SK-N-SH (cell line): ENCODE data around the gene CYS1. TPM values are rescaled to one million over a fixed set of nuclear protein-coding genes. Genes with fewer than 3 reads are reported as not detected.

Experiments
- CTCF ChIA-PET: fragments of 300-600, 350-600 bp; formaldehyde crosslinking; extraction: SDS; loops from one replicate; lab custom pipeline; 2021; lab: Yijun Ruan, JAX
- POLR2A ChIA-PET: fragments of 350-600 bp; sonication (Branson Sonifier 250); formaldehyde crosslinking; extraction: SDS; loops from one replicate; lab custom pipeline; 2020; ENCODE audit warnings: antibody characterized with exemption, inconsistent platforms; lab: Yijun Ruan, JAX
- DNase-seq: peaks from one replicate; pipeline ENCODE4 v3.0.0; 2012
- H2AFZ ChIP-seq: fragments of 200-600 bp; sonication (generic); 2 replicates; pipeline ENCODE4 v1.8.1; 2016; ENCODE audit warnings: antibody characterized with exemption, mild to moderate bottlenecking, low read depth
- H3F3A ChIP-seq: fragments of 200-600 bp; sonication (generic); replicated peaks from 2 replicates; pipeline ENCODE3; 2016; ENCODE audit warnings: antibody characterized with exemption, mild to moderate bottlenecking; ENCODE audit not compliant: insufficient read depth
- H3K27ac ChIP-seq, 2 experiments: fragments of 200-500 bp in 1 of 2; fragments of 200-600 bp in 1 of 2; sonication (Bioruptor generic) in 1 of 2; sonication (generic), shearing (Covaris generic) in 1 of 2; 2 replicates each; pipeline versions ENCODE4 v1.5.1 to v1.6.1; 2014 to 2016; ENCODE audit warnings: low read depth in 2 of 2, inconsistent platforms in 1 of 2, low read length in 1 of 2, mild to moderate bottlenecking in 1 of 2, mixed read lengths in 1 of 2
- H3K27me3 ChIP-seq: fragments of 200-600 bp; sonication (generic), shearing (Covaris generic); 2 replicates; pipeline ENCODE4 v1.6.1; 2016; ENCODE audit warnings: mixed run types; ENCODE audit not compliant: insufficient read depth
- H3K36me3 ChIP-seq, 2 experiments: fragments of 200-500 bp in 1 of 2; fragments of 200-600 bp in 1 of 2; sonication (Bioruptor generic) in 1 of 2; sonication (generic) in 1 of 2; replicated peaks in 1 of 2; 2 replicates each; pipeline versions ENCODE3 to v1.5.1; 2014 to 2016; ENCODE audit warnings: low read length in 1 of 2, mild to moderate bottlenecking in 1 of 2; ENCODE audit not compliant: insufficient read depth in 2 of 2, control insufficient read depth in 1 of 2
- H3K4me1 ChIP-seq, 2 experiments: fragments of 200-500 bp in 1 of 2; fragments of 200-600 bp in 1 of 2; sonication (Bioruptor generic) in 1 of 2; sonication (generic), shearing (Covaris generic) in 1 of 2; 2 replicates each; pipeline versions ENCODE4 v1.5.1 to v1.6.1; 2014 to 2016; ENCODE audit warnings: low read depth in 1 of 2, low read length in 1 of 2, mixed run types in 1 of 2; ENCODE audit not compliant: insufficient read depth in 2 of 2, control insufficient read depth in 1 of 2
- H3K4me2 ChIP-seq: fragments of 200-600 bp; sonication (generic), shearing (Covaris generic); 2 replicates; pipeline ENCODE4 v1.6.1; 2017; ENCODE audit warnings: mixed run types
- H3K4me3 ChIP-seq, 2 experiments: fragments of 200-500 bp in 1 of 2; fragments of 200-600 bp in 1 of 2; sonication (Bioruptor generic) in 1 of 2; sonication (generic), shearing (Covaris generic) in 1 of 2; 2 replicates each; pipeline versions ENCODE4 v1.5.1 to v1.8.1; 2014 to 2016; ENCODE audit warnings: low read depth in 2 of 2, inconsistent platforms in 1 of 2, low read length in 1 of 2, mild to moderate bottlenecking in 1 of 2, mixed read lengths in 1 of 2, moderate library complexity in 1 of 2
- H3K79me2 ChIP-seq: fragments of 200-600 bp; sonication (generic); 2 replicates; pipeline ENCODE4 v1.8.1; 2017; ENCODE audit warnings: mild to moderate bottlenecking; ENCODE audit not compliant: insufficient read depth
- H3K9ac ChIP-seq: fragments of 200-600 bp; sonication (generic); 2 replicates; pipeline ENCODE4 v1.6.1; 2017; ENCODE audit warnings: mixed run types
- H3K9me2 ChIP-seq: fragments of 200-600 bp; sonication (generic); 2 replicates; pipeline ENCODE4 v1.6.1; 2017; ENCODE audit warnings: mixed run types
- H3K9me3 ChIP-seq: fragments of 200-600 bp; sonication (generic); 2 replicates; pipeline ENCODE4 v1.6.1; 2017; ENCODE audit warnings: mixed run types, mild to moderate bottlenecking, moderate library complexity
- H4K20me1 ChIP-seq: fragments of 200-600 bp; sonication (generic); 2 replicates; pipeline ENCODE4 v1.6.1; 2017; ENCODE audit warnings: mild to moderate bottlenecking, mixed run types; ENCODE audit not compliant: insufficient read depth
- CHD2 ChIP-seq: fragments of 150-350 bp; IDR thresholded peaks from 2 replicates; pipeline ENCODE4 v1.6.1; 2018; ENCODE audit warnings: low read length; ENCODE audit not compliant: partially characterized antibody
- ELF1 ChIP-seq: IDR thresholded peaks from 2 replicates; pipeline ENCODE4 v1.4.0; 2012
- EP300 ChIP-seq, 2 experiments: IDR thresholded peaks; 2 replicates each; pipeline versions ENCODE4 v1.4.0 to v1.6.1; 2012; ENCODE audit warnings: borderline replicate concordance in 1 of 2, low read depth in 1 of 2, low read length in 1 of 2
- GATA2 ChIP-seq: sonication (generic); formaldehyde crosslinking; IDR thresholded peaks from 2 replicates; pipeline ENCODE4 v1.5.0; 2020; ENCODE audit warnings: mild to moderate bottlenecking, missing genetic modification reagents
- JUND ChIP-seq: IDR thresholded peaks from 2 replicates; pipeline ENCODE4 v1.4.0; 2012
- MXI1 ChIP-seq: IDR thresholded peaks from 2 replicates; pipeline ENCODE4 v1.6.1; 2012; ENCODE audit warnings: mild to moderate bottlenecking, low read depth, low read length, improper control_type of control experiment
- NRF1 ChIP-seq: IDR thresholded peaks from 2 replicates; pipeline ENCODE4 v1.6.1; 2012; ENCODE audit warnings: low read depth, mild to moderate bottlenecking, low read length
- POLR2AphosphoS5 ChIP-seq: IDR thresholded peaks from 2 replicates; pipeline ENCODE4 v1.6.1; 2012; ENCODE audit warnings: low read depth, low read length
- RXRA ChIP-seq: IDR thresholded peaks from 2 replicates; pipeline ENCODE4 v1.4.0; 2012; ENCODE audit warnings: low read depth, mild to moderate bottlenecking, borderline replicate concordance
- SIN3A ChIP-seq: IDR thresholded peaks from 2 replicates; pipeline ENCODE4 v1.6.1; 2012; ENCODE audit warnings: low read depth, mild to moderate bottlenecking, low read length, moderate library complexity, borderline replicate concordance
- SMC3 ChIP-seq: IDR thresholded peaks from 2 replicates; pipeline ENCODE4 v1.6.1; 2012; ENCODE audit warnings: low read depth, low read length, improper control_type of control experiment
- YY1 ChIP-seq: IDR thresholded peaks from 2 replicates; pipeline ENCODE4 v1.4.0; 2012; ENCODE audit warnings: low read depth, mild to moderate bottlenecking
- WGBS: methylation state at CpG from one replicate; pipeline ENCODE4 v1.1.6; 2017; ENCODE audit warnings: low lambda C conversion rate; 5-methylcytosine and 5-hydroxymethylcytosine counted together
- polyA plus RNA-seq, 3 experiments: library from polyadenylated mRNA; depleted of rRNA; stranded (reverse); fragments of >200 nt; gene quantifications; 2 replicates each; pipeline ENCODE4 v1.2.3, GENCODE V29; 2012
- TF ChIP-seq, protein P1 (sequence below): IDR thresholded peaks from 2 replicates; pipeline ENCODE4 v1.4.0; 2012; ENCODE audit warnings: low read depth
- TF ChIP-seq, protein P2 (sequence below): fragments of 200-600 bp; sonication (generic); IDR thresholded peaks from 2 replicates; pipeline ENCODE4 v1.6.1; 2017; ENCODE audit warnings: antibody characterized with exemption, mild to moderate bottlenecking, moderate library complexity
- TF ChIP-seq, protein P3 (sequence below): IDR thresholded peaks from 2 replicates; pipeline ENCODE4; 2012

Gene CYS1
- polyA plus RNA-seq, 1 of the 3 experiments (the other 2 are of a cell fraction) = 1.2 TPM

GRCh38 chr2:10075101-10075500, 5.1 kb downstream of the CYS1 start:
- no peak overlapping the region for H3K4me2 ChIP-seq
- CTCF ChIA-PET = interaction anchor here (1.1 to 28.7 kb wide), 9 partner anchors 10 to 514 kb away, joined by 3 to 946 read pairs (median 48); partner anchors contain the start of genes CYS1 and RRM2
- H3K4me3 ChIP-seq = no peak overlapping the region

GRCh38 chr2:10073706-10074105, 6.5 kb downstream of the CYS1 start:
- no peaks in the 10 kb centered on the region for H3F3A ChIP-seq
- no peak overlapping the region for H3K9ac ChIP-seq
- no peak overlapping the region for H2AFZ ChIP-seq
- no peaks in the 10 kb centered on the region for H3K9me2 ChIP-seq
- H3K4me2 ChIP-seq = no peak overlapping the region
- ChIA-PET POLR2A (interaction anchor here (0.7 to 1.8 kb wide), 3 partner anchors 21 to 375 kb away, joined by 3 to 5 read pairs (median 4); partner anchors contain the start of gene ODC1), CTCF (interaction anchor here (0.9 to 28.7 kb wide), 23 partner anchors 10 to 515 kb away, joined by 3 to 946 read pairs (median 7); partner anchors contain the start of genes CYS1 and RRM2)
- no peaks in the 10 kb centered on the region for H3K79me2 ChIP-seq
- no peaks in the 10 kb centered on the region for H3K9me3 ChIP-seq
- no peak overlapping the region for H3K27ac ChIP-seq
- no peak overlapping the region for H3K4me3 ChIP-seq
- H3K4me1 ChIP-seq = peaks cover 0 to 2% of the 10 kb centered on the region in 2 experiments; a peak in 1 of 4 replicates
- no peaks in the 10 kb centered on the region for H3K36me3 ChIP-seq
- H4K20me1 ChIP-seq = no peaks in the 10 kb centered on the region
- no peak for DNase-seq
- H3K27me3 ChIP-seq = peaks cover 23% of the 10 kb centered on the region; the same call in 1 of the 2 replicates
- TF ChIP-seq, protein P1, sequence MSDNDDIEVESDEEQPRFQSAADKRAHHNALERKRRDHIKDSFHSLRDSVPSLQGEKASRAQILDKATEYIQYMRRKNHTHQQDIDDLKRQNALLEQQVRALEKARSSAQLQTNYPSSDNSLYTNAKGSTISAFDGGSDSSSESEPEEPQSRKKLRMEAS = no peak
- TF ChIP-seq NRF1 = no peak
- TF ChIP-seq, all 33 proteins: peak for 0
- 67% methylated on average over 8 of the region's 8 CpGs for WGBS

More at GRCh38 chr2:10075101-10075500, 5.1 kb downstream of the CYS1 start:
- Histone ChIP-seq H3K27ac (no peak overlapping the region), H3K4me1 (peaks cover 0 to 2% of the 10 kb centered on the region in 2 experiments; a peak in 1 of 4 replicates), H3K9me3 (no peaks in the 10 kb centered on the region), H3K79me2 (no peaks in the 10 kb centered on the region), H3K27me3 (peaks cover 31% of the 10 kb centered on the region; the same call in 1 of the 2 replicates), H4K20me1 (no peaks in the 10 kb centered on the region), H2AFZ (no peak overlapping the region), H3F3A (peaks cover 4% of the 10 kb centered on the region), H3K9me2 (no peaks in the 10 kb centered on the region), H3K36me3 (no peaks in the 10 kb centered on the region), H3K9ac (no peak overlapping the region)
- DNase-seq = no peak
- 69% methylated on average over 13 of the region's 13 CpGs for WGBS
- POLR2A ChIA-PET = no interaction called here
- TF ChIP-seq, protein P2, sequence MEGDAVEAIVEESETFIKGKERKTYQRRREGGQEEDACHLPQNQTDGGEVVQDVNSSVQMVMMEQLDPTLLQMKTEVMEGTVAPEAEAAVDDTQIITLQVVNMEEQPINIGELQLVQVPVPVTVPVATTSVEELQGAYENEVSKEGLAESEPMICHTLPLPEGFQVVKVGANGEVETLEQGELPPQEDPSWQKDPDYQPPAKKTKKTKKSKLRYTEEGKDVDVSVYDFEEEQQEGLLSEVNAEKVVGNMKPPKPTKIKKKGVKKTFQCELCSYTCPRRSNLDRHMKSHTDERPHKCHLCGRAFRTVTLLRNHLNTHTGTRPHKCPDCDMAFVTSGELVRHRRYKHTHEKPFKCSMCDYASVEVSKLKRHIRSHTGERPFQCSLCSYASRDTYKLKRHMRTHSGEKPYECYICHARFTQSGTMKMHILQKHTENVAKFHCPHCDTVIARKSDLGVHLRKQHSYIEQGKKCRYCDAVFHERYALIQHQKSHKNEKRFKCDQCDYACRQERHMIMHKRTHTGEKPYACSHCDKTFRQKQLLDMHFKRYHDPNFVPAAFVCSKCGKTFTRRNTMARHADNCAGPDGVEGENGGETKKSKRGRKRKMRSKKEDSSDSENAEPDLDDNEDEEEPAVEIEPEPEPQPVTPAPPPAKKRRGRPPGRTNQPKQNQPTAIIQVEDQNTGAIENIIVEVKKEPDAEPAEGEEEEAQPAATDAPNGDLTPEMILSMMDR = no peak
- no peak for TF ChIP-seq YY1
- TF ChIP-seq POLR2AphosphoS5 = no peak
- no peak for TF ChIP-seq EP300 (IDR thresholded peaks at IDR 0.05; ENCODE audit: borderline replicate concordance in 1 of 2, low read depth in 1 of 2, low read length in 1 of 2)
- TF ChIP-seq, protein P1 = no peak
- no peak for TF ChIP-seq SMC3
- no peak for TF ChIP-seq JUND
- no peak for TF ChIP-seq MXI1
- no peak for TF ChIP-seq GATA2 (CRISPR knock-in tag)
- no peak for TF ChIP-seq RXRA
- TF ChIP-seq ELF1 = no peak
- TF ChIP-seq SIN3A = no peak
- TF ChIP-seq, protein P3, sequence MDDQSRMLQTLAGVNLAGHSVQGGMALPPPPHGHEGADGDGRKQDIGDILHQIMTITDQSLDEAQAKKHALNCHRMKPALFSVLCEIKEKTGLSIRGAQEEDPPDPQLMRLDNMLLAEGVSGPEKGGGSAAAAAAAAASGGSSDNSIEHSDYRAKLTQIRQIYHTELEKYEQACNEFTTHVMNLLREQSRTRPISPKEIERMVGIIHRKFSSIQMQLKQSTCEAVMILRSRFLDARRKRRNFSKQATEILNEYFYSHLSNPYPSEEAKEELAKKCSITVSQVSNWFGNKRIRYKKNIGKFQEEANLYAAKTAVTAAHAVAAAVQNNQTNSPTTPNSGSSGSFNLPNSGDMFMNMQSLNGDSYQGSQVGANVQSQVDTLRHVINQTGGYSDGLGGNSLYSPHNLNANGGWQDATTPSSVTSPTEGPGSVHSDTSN = no peak
- TF ChIP-seq CHD2 = no peak
